ENCODE results near the gene DPEP3. TPM values are rescaled to one million over a fixed set of nuclear protein-coding genes. Genes with fewer than 3 reads are reported as not detected.

Gene DPEP3
- total RNA-seq, 1 experiment from 2014 or later: 1.6 TPM

- TF ChIP-seq ZMAT4 (CRISPR knock-in tag; IDR thresholded peaks at IDR 0.05): no peak
- no peak for TF ChIP-seq ZNF281 (CRISPR knock-in tag; IDR thresholded peaks at IDR 0.05)
- TF ChIP-seq NR3C1 (CRISPR knock-in tag; conservative IDR thresholded peaks at IDR 0.05; ENCODE audit: low read depth): no peak
- TF ChIP-seq USF2 (CRISPR knock-in tag; IDR thresholded peaks at IDR 0.05): no peak
These were observed 36.4 kb downstream of the DPEP3 start, which contains the start of gene LCAT (continued) for GRCh38 chr16:67943619-67944504.

GRCh38 chr16:67943256-67943618, 37.1 kb downstream of the DPEP3 start:
- ATAC-seq: no peak
- TF ChIP-seq ZNF416 (CRISPR knock-in tag; IDR thresholded peaks at IDR 0.05) (no peak), GABPB1 (CRISPR knock-in tag; IDR thresholded peaks at IDR 0.05) (peak; percentile 43; the same call in 1 of the 2 replicates)

GRCh38 chr16:67942510-67943255, 37.6 kb downstream of the DPEP3 start:
- Mint-ChIP-seq H3K27me3 (ENCODE audit: low read depth) (no peaks in the 10 kb centered on the region), H3K9me3 (no peaks in the 10 kb centered on the region), H3K4me3 (no peak overlapping the region), H3K4me1 (0 out of 2 replicates have a peak, but pooled peaks cover 4% of the 10 kb centered on the region), H3K36me3 (peaks cover 14% of the 10 kb centered on the region), H3K27ac (no peak overlapping the region)
- ChIA-PET CTCF (interaction anchor here (0.6 to 5.4 kb wide), 36 partner anchors 8 to 422 kb away, joined by 3 to 61 read pairs (median 5); partner anchors contain the start of genes DDX28, DUS2, NFATC3 and NRN1L), POLR2A (interaction anchor here (0.8 to 1.2 kb wide), 2 partner anchors 50 to 59 kb away, joined by 3 to 4 read pairs; partner anchors contain the start of gene PSKH1)
- ATAC-seq: peak; percentile 44
- TF ChIP-seq ESRRA (CRISPR knock-in tag; IDR thresholded peaks at IDR 0.05; ENCODE audit: borderline replicate concordance) (0 out of 2 replicates have a peak, but pooled peaks have one; percentile 11), ZNF121 (CRISPR knock-in tag; IDR thresholded peaks at IDR 0.05) (peak; percentile 89), NR2C2 (CRISPR knock-in tag; IDR thresholded peaks at IDR 0.05) (no peak), PRRX2 (CRISPR knock-in tag; IDR thresholded peaks at IDR 0.05) (0 out of 2 replicates have a peak, but pooled peaks have one; percentile 1), AFF4 (CRISPR knock-in tag; IDR thresholded peaks at IDR 0.05; ENCODE audit: borderline replicate concordance) (0 out of 2 replicates have a peak, but pooled peaks have one; percentile 2)
- DNase-seq (ENCODE audit: low spot score): no peak

More at GRCh38 chr16:67943256-67943618, 37.1 kb downstream of the DPEP3 start:
- CTCF ChIA-PET: interaction anchor here (0.6 to 5.4 kb wide), 16 partner anchors 9 to 294 kb away, joined by 3 to 61 read pairs (median 3); partner anchors contain the start of genes ACD, NFATC3, NRN1L and PARD6A
- H3K27me3 Mint-ChIP-seq (ENCODE audit: low read depth): no peaks in the 10 kb centered on the region
- no peaks in the 10 kb centered on the region for H3K9me3 Mint-ChIP-seq
- H3K4me1 Mint-ChIP-seq: 0 out of 2 replicates have a peak, but pooled peaks cover 4% of the 10 kb centered on the region
- peaks cover 19% of the 10 kb centered on the region for H3K36me3 Mint-ChIP-seq
- no peak overlapping the region for H3K4me3 Mint-ChIP-seq
- DNase-seq (ENCODE audit: low spot score): no peak
- no peak overlapping the region for H3K27ac Mint-ChIP-seq
- POLR2A ChIA-PET: no interaction called here

All from WTC11 (cell line).